ENCODE results near the gene FBXW7.

Gene FBXW7

GRCh38 chr4:152579916-152580315 is 44.0 kb upstream of the FBXW7 start:
- Histone ChIP-seq H3K4me2 (ENCODE audit: low read depth, low read length, poor library complexity, severe bottlenecking) (no peak overlapping the region), H2AFZ (ENCODE audit: low read length) (no peak overlapping the region), H3K9ac (ENCODE audit: low read depth, low read length, poor library complexity, severe bottlenecking) (no peak overlapping the region), H3K27me3 (ENCODE audit: insufficient read depth, low read length, poor library complexity, severe bottlenecking) (no peaks in the 10 kb centered on the region), H4K20me1 (ENCODE audit: insufficient read depth, low read length, poor library complexity, severe bottlenecking) (no peaks in the 10 kb centered on the region), H3F3A (ENCODE audit: low read depth) (no peaks in the 10 kb centered on the region), H3K36me3 (ENCODE audit: insufficient read depth, low read length) (no peaks in the 10 kb centered on the region), H3K4me1 (ENCODE audit: insufficient read depth, low read length, poor library complexity, severe bottlenecking) (no peaks in the 10 kb centered on the region), H3K4me3 (ENCODE audit: low read length, poor library complexity, severe bottlenecking) (no peak overlapping the region), H3K9me3 (ENCODE audit: insufficient read depth, low read depth, low read length) (no peaks in the 10 kb centered on the region), H3K79me2 (ENCODE audit: insufficient read depth, low read length) (no peaks in the 10 kb centered on the region), H3K9me2 (replicated peaks; ENCODE audit: low read depth, low read length) (no peaks in the 10 kb centered on the region)
- TF ChIP-seq EZH2phosphoT487 (IDR thresholded peaks at IDR 0.05; ENCODE audit: borderline replicate concordance): no peak
- TF ChIP-seq CTCF (conservative IDR thresholded peaks at IDR 0.05; ENCODE audit: low read length): no peak

- Histone ChIP-seq H3F3A (ENCODE audit: low read depth) (no peaks in the 10 kb centered on the region), H3K79me2 (ENCODE audit: insufficient read depth, low read length) (no peaks in the 10 kb centered on the region), H4K20me1 (ENCODE audit: insufficient read depth, low read length, poor library complexity, severe bottlenecking) (no peaks in the 10 kb centered on the region), H3K27me3 (ENCODE audit: insufficient read depth, low read length, poor library complexity, severe bottlenecking) (no peaks in the 10 kb centered on the region), H3K9ac (ENCODE audit: low read depth, low read length, poor library complexity, severe bottlenecking) (no peak overlapping the region), H3K9me3 (ENCODE audit: insufficient read depth, low read depth, low read length) (no peaks in the 10 kb centered on the region), H3K4me2 (ENCODE audit: low read depth, low read length, poor library complexity, severe bottlenecking) (no peak overlapping the region), H3K36me3 (ENCODE audit: insufficient read depth, low read length) (no peaks in the 10 kb centered on the region), H3K4me3 (ENCODE audit: low read length, poor library complexity, severe bottlenecking) (no peak overlapping the region), H3K4me1 (ENCODE audit: insufficient read depth, low read length, poor library complexity, severe bottlenecking) (no peaks in the 10 kb centered on the region), H2AFZ (ENCODE audit: low read length) (no peak overlapping the region), H3K9me2 (replicated peaks; ENCODE audit: low read depth, low read length) (no peaks in the 10 kb centered on the region)
- TF ChIP-seq CTCF (conservative IDR thresholded peaks at IDR 0.05; ENCODE audit: low read length) (no peak), EZH2phosphoT487 (IDR thresholded peaks at IDR 0.05; ENCODE audit: borderline replicate concordance) (no peak)
These were observed 43.3 kb upstream of the FBXW7 start for GRCh38 chr4:152579107-152579764.

- no peaks in the 10 kb centered on the region for H3K9me2 ChIP-seq (replicated peaks; ENCODE audit: low read depth, low read length)
- no peaks in the 10 kb centered on the region for H3K4me1 ChIP-seq (ENCODE audit: insufficient read depth, low read length, poor library complexity, severe bottlenecking)
- TF ChIP-seq CTCF (conservative IDR thresholded peaks at IDR 0.05; ENCODE audit: low read length) (no peak), EZH2phosphoT487 (IDR thresholded peaks at IDR 0.05; ENCODE audit: borderline replicate concordance) (no peak)
- H3K79me2 ChIP-seq (ENCODE audit: insufficient read depth, low read length): no peaks in the 10 kb centered on the region
- no peaks in the 10 kb centered on the region for H3F3A ChIP-seq (ENCODE audit: low read depth)
- H4K20me1 ChIP-seq (ENCODE audit: insufficient read depth, low read length, poor library complexity, severe bottlenecking): no peaks in the 10 kb centered on the region
- H3K9ac ChIP-seq (ENCODE audit: low read depth, low read length, poor library complexity, severe bottlenecking): no peak overlapping the region
- H3K4me3 ChIP-seq (ENCODE audit: low read length, poor library complexity, severe bottlenecking): no peak overlapping the region
- H3K27me3 ChIP-seq (ENCODE audit: insufficient read depth, low read length, poor library complexity, severe bottlenecking): no peaks in the 10 kb centered on the region
- no peak overlapping the region for H3K4me2 ChIP-seq (ENCODE audit: low read depth, low read length, poor library complexity, severe bottlenecking)
- no peak overlapping the region for H2AFZ ChIP-seq (ENCODE audit: low read length)
- H3K36me3 ChIP-seq (ENCODE audit: insufficient read depth, low read length): no peaks in the 10 kb centered on the region
- H3K9me3 ChIP-seq (ENCODE audit: insufficient read depth, low read depth, low read length): no peaks in the 10 kb centered on the region
These were observed 42.8 kb upstream of the FBXW7 start for GRCh38 chr4:152578670-152579069.

Measured in Loucy (cell line).